GM12892 (cell line): ENCODE measurements around the gene EXOSC7.

Source experiments
- POLR2A ChIP-seq: IDR thresholded peaks from 2 replicates; pipeline ENCODE4 v1.6.1; 2011; ENCODE audit warnings: low read depth, low read length, control low read depth
- POLR2AphosphoS5 ChIP-seq: IDR thresholded peaks from 2 replicates; pipeline ENCODE4 v1.6.1; 2011; ENCODE audit warnings: low read depth, low read length, control low read depth
- TAF1 ChIP-seq: IDR thresholded peaks from 2 replicates; pipeline ENCODE4 v1.6.1; 2011; ENCODE audit warnings: low read depth, mild to moderate bottlenecking, control low read depth, low read length, borderline replicate concordance

GRCh38 chr3:45057557-45057956 lies 81.5 kb downstream of the EXOSC7 start:
- TF ChIP-seq POLR2A (no peak), TAF1 (no peak), POLR2AphosphoS5 (no peak)
